ENCODE measurements around the gene MYH7B. TPM values are rescaled to one million over a fixed set of nuclear protein-coding genes. Genes with fewer than 3 reads are reported as not detected.

MYH7B gene
- total RNA-seq, 1 donor = not detected

- H3K4me3 ChIP-seq (ENCODE audit: low read depth, low read length) = no peak overlapping the region
- TF ChIP-seq CTCF (IDR thresholded peaks at IDR 0.05; ENCODE audit: insufficient read depth, low read depth, low read length) = no peak
- DNase-seq (ENCODE audit: low read depth) = peak; percentile 58
Measured at GRCh38 chr20:34980543-34981233, 25.0 kb downstream of the MYH7B start.

DNA sequence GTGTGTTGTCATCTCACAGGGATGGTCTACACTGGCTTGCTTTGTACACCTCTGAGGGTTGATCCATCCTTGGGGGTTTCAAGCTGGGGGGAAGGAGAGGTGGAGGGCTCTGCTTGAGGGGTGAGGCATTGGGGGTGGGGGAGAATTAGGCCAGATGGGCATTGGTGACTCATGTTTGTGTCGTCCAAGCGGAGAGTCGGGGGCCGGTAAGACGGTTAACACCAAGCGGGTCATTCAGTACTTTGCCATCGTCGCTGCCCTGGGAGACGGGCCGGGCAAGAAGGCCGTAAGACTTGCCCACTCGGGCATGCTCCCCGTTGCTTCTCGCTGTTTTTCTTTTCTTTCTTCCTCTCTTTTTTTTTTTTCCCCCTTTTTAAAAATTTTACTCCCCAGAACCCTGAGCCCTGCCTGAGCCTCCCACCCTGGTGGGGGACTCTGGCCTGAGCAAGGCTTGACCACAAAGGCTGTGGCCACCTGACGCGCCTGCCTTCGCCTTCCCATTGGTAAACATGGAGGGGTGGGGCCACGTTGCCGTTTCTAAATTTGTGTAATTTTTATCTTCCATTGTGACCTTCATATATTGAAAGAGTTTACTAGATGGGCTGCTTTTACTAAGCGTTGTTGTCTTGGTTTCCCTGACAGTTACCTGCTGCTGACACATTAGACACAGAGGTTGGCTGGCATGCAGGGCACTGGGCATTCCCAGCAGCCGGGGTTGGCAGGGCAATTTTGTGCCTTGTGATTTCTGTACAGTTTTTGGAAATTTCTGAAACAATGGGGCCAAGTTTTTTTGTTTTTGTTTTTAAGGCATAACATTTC lies 26.8 kb downstream of the MYH7B start:
- DNase-seq (ENCODE audit: low read depth) = no peak
- H3K4me3 ChIP-seq (ENCODE audit: low read depth, low read length) = no peak overlapping the region
- TF ChIP-seq CTCF (IDR thresholded peaks at IDR 0.05; ENCODE audit: insufficient read depth, low read depth, low read length) = no peak

DNA sequence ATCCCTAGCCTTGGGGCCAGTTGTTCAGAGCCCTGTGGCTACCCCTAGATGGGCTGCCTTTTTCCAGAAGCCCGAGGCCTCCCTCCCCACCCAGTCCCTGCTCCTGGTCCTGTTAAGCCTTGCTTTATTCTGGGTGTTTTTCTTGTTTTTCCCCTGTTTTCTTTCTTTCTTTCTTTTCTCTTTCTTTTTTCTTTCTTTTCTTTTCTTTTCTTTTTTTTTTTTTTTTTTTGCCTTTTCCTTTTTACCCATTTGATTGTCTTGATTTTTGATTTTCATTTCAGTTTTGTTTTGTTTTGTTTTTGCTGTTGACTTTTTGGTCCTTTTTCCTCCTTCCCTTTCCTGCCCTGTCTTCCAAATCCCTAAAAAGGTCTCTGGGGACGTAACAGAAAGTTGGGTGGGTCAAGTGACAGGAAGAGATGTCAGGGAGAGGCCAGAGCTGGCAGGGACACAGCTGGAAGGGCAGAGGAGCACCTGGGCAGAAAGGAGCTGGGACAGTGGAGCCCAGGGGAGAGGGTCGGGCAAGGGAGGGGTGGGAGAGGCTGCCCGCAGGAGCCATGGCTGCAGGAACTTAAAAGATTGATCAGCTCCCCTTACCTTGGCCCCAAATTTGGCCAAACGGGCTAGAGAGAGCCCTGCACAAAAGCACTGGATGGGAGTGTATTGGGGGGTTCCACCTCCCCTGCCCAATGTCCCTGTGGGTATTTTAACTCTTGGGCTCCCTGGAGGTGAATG lies 27.6 kb downstream of the MYH7B start:
- H3K4me3 ChIP-seq (ENCODE audit: low read depth, low read length) = no peak overlapping the region
- TF ChIP-seq CTCF (IDR thresholded peaks at IDR 0.05; ENCODE audit: insufficient read depth, low read depth, low read length) = no peak
- no peak for DNase-seq (ENCODE audit: low read depth)

GRCh38 chr20:34983995-34984735 lies 28.5 kb downstream of the MYH7B start:
- TF ChIP-seq CTCF (IDR thresholded peaks at IDR 0.05; ENCODE audit: insufficient read depth, low read depth, low read length) = no peak
- no peak for DNase-seq (ENCODE audit: low read depth)
- no peak overlapping the region for H3K4me3 ChIP-seq (ENCODE audit: low read depth, low read length)

GRCh38 chr20:34984756-34985261 lies 29.1 kb downstream of the MYH7B start:
- DNase-seq (ENCODE audit: low read depth) = no peak
- TF ChIP-seq CTCF (IDR thresholded peaks at IDR 0.05; ENCODE audit: insufficient read depth, low read depth, low read length) = no peak
- H3K4me3 ChIP-seq (ENCODE audit: low read depth, low read length) = no peak overlapping the region

Data from fibroblast of villous mesenchyme (primary cell).